GM12878 (cell line): ENCODE data around the gene BOLA2B. TPM values are rescaled to one million over a fixed set of nuclear protein-coding genes. Genes with fewer than 3 reads are reported as not detected.

ENCODE experiments used
- ATF2 ChIP-seq: IDR thresholded peaks from 2 replicates; pipeline ENCODE4 v1.6.1; 2012; ENCODE audit warnings: low read length, inconsistent platforms
- CHD2 ChIP-seq: IDR thresholded peaks from 2 replicates; pipeline ENCODE4 v1.6.1; 2011; ENCODE audit warnings: low read depth, low read length, improper control_type of control experiment, borderline replicate concordance
- EGR1 ChIP-seq, 2 experiments: IDR thresholded peaks; 1 replicate in 1 of 2; 2 replicates in 1 of 2; pipeline ENCODE4 v1.6.1; 2011 to 2012; ENCODE audit warnings: low read depth in 2 of 2, low read length in 2 of 2, borderline replicate concordance in 1 of 2, mild to moderate bottlenecking in 1 of 2, moderate library complexity in 1 of 2
- ELK1 ChIP-seq: IDR thresholded peaks from 2 replicates; pipeline ENCODE4 v1.6.1; 2012; ENCODE audit warnings: low read depth, low read length, improper control_type of control experiment
- EP300 ChIP-seq, 2 experiments: fragments of 150-350 bp in 1 of 2; IDR thresholded peaks; 2 replicates each; pipeline ENCODE4 v1.6.1; 2011 to 2012; ENCODE audit warnings: low read depth in 2 of 2, low read length in 2 of 2, borderline replicate concordance in 1 of 2, improper control_type of control experiment in 1 of 2, inconsistent platforms in 1 of 2; ENCODE audit not compliant: control insufficient read depth in 1 of 2
- ESRRA ChIP-seq: IDR thresholded peaks from 2 replicates; pipeline ENCODE4 v1.6.1; 2012; ENCODE audit warnings: mild to moderate bottlenecking, low read length, improper control_type of control experiment
- FOS ChIP-seq: IDR thresholded peaks from 3 replicates; pipeline ENCODE4 v1.6.1; 2011; ENCODE audit warnings: borderline replicate concordance; ENCODE audit not compliant: insufficient read length; ENCODE audit errors: extremely low read depth
- FOXK2 ChIP-seq: fragments of 450-650 bp; IDR thresholded peaks from 2 replicates; pipeline ENCODE4 v1.6.1; 2017; ENCODE audit warnings: mild to moderate bottlenecking, moderate library complexity
- HDAC6 ChIP-seq: fragments of 200-600 bp; sonication (generic); IDR thresholded peaks from one replicate; pipeline ENCODE4 v1.8.0; 2017; ENCODE audit warnings: antibody characterized with exemption; ENCODE audit not compliant: unreplicated experiment
- HDGF ChIP-seq: fragments of 450-650 bp; IDR thresholded peaks from 2 replicates; pipeline ENCODE4 v1.6.1; 2016; ENCODE audit warnings: antibody characterized with exemption
- IKZF2 ChIP-seq, 2 experiments: fragments of 450-650 bp; IDR thresholded peaks; 2 replicates each; pipeline ENCODE4 v1.6.1; 2017; ENCODE audit warnings: mild to moderate bottlenecking in 2 of 2, moderate library complexity in 2 of 2
- JUND ChIP-seq: IDR thresholded peaks from 2 replicates; pipeline ENCODE4 v1.6.1; 2012; ENCODE audit warnings: low read depth, mild to moderate bottlenecking, low read length, improper control_type of control experiment, moderate library complexity
- MLLT1 ChIP-seq: fragments of 450-650 bp; IDR thresholded peaks from 2 replicates; pipeline ENCODE4 v1.6.1; 2016; ENCODE audit warnings: mild to moderate bottlenecking
- NRF1 ChIP-seq: conservative IDR thresholded peaks from 2 replicates; pipeline ENCODE4 v1.6.1; 2011; ENCODE audit warnings: mild to moderate bottlenecking, low read depth, low read length, improper control_type of control experiment
- PKNOX1 ChIP-seq: fragments of 450-650 bp; IDR thresholded peaks from 2 replicates; pipeline ENCODE4 v1.6.1; 2016; ENCODE audit warnings: mild to moderate bottlenecking
- SMARCA5 ChIP-seq: fragments of 450-650 bp; IDR thresholded peaks from 2 replicates; pipeline ENCODE4 v1.6.1; 2017; ENCODE audit warnings: mild to moderate bottlenecking
- SRF ChIP-seq, 2 experiments: IDR thresholded peaks; 2 replicates each; pipeline ENCODE4 v1.6.1; 2011; ENCODE audit warnings: low read depth in 2 of 2, low read length in 2 of 2, mild to moderate bottlenecking in 1 of 2, moderate library complexity in 1 of 2
- SUPT20H ChIP-seq: IDR thresholded peaks from 2 replicates; pipeline ENCODE4 v1.6.1; 2011; ENCODE audit warnings: low read depth, mild to moderate bottlenecking, low read length, moderate library complexity, borderline replicate concordance; ENCODE audit not compliant: control insufficient read depth
- TARDBP ChIP-seq: IDR thresholded peaks from 2 replicates; pipeline ENCODE4 v1.6.1; 2016; ENCODE audit warnings: borderline replicate concordance
- TCF7 ChIP-seq: IDR thresholded peaks from 2 replicates; pipeline ENCODE4 v1.6.1; 2014; ENCODE audit warnings: antibody characterized with exemption, borderline replicate concordance
- ZBED1 ChIP-seq: IDR thresholded peaks from 2 replicates; pipeline ENCODE4 v1.6.1; 2016; ENCODE audit warnings: borderline replicate concordance
- ZBTB4 ChIP-seq: fragments of 450-650 bp; formaldehyde crosslinking; IDR thresholded peaks from 2 replicates; pipeline ENCODE4 v1.4.0; 2022; ENCODE audit warnings: mild to moderate bottlenecking, moderate library complexity
- polyA plus RNA-seq, 11 experiments: library from polyadenylated mRNA; depleted of rRNA in 4 of 11; unstranded in 6 of 11; stranded (reverse) in 5 of 11; fragments of >200 nt; fragmentation: Nextera tagmentation in 4 of 11; fragmentation: Illumina TruSeq in 1 of 11; extraction: Ambion mirVana in 4 of 11; extraction: Trizol in 1 of 11; gene quantifications; 1 replicate in 1 of 11; 2 replicates in 10 of 11; pipeline versions ENCODE4 v1.2.1 to v1.2.3, GENCODE V29; 2011 to 2016; ENCODE audit warnings: inconsistent platforms in 2 of 11, missing spikeins in 2 of 11, low read depth in 1 of 11
- total RNA-seq, 4 experiments: library from RNA; depleted of rRNA in 3 of 4; stranded (reverse); fragments of >200 nt in 3 of 4; fragmentation: Illumina TruSeq in 1 of 4; extraction: Trizol in 1 of 4; gene quantifications; 2 replicates each; pipeline versions ENCODE4 v1.2.1 to v1.2.3, GENCODE V29; 2013 to 2021

BOLA2B gene
- total and polyA plus RNA-seq, 10 of the 15 experiments (the other 5 are each of a cell fraction or from before 2014, with no cell fraction given): 39.9 to 292 (median 130) TPM

GRCh38 chr16:30185683-30186421, 7.6 kb downstream of the BOLA2B start (continued):
- no peak for TF ChIP-seq SUPT20H
- no peak; a peak in 1 of 3 replicates for TF ChIP-seq EGR1 (IDR thresholded peaks at IDR 0.05; ENCODE audit: borderline replicate concordance in 1 of 2, low read depth in 2 of 2, low read length in 2 of 2)
- no peak for TF ChIP-seq SMARCA5
- 0 out of 4 replicates have a peak, but pooled peaks of 1 of the 2 experiments have one; percentile 25 for TF ChIP-seq IKZF2 (IDR thresholded peaks at IDR 0.05)
- TF ChIP-seq TARDBP: no peak
- TF ChIP-seq TCF7: no peak
- no peak for TF ChIP-seq NRF1
- peak; percentile 22; the same call in 1 of the 2 replicates for TF ChIP-seq HDGF
- TF ChIP-seq FOS: no peak
- no peak for TF ChIP-seq HDAC6
- TF ChIP-seq ZBED1: no peak
- TF ChIP-seq ELK1: peak; percentile 82
- no peak for TF ChIP-seq MLLT1
- TF ChIP-seq EP300 (IDR thresholded peaks at IDR 0.05; ENCODE audit: borderline replicate concordance in 1 of 2, control insufficient read depth in 1 of 2, low read depth in 2 of 2, low read length in 2 of 2): peak; percentile 30 to 48; a peak in 1 of 4 replicates
- TF ChIP-seq ESRRA: no peak
- no peak for TF ChIP-seq JUND
- TF ChIP-seq ATF2: no peak
- peak; percentile 72; the same call in 1 of the 2 replicates for TF ChIP-seq CHD2
- no peak for TF ChIP-seq ZBTB4 (CRISPR knock-in tag)
- no peak for TF ChIP-seq FOXK2
- TF ChIP-seq PKNOX1: peak; percentile 77
- peak; percentile 97 to 99 for TF ChIP-seq SRF (IDR thresholded peaks at IDR 0.05; ENCODE audit: low read depth in 2 of 2, low read length in 2 of 2)
